NCI-H2107 treated with DMSO at 0.1 percent for 48 hours (cell line): ENCODE data around the gene NGFR.

Experiments used
- DNase-seq: peaks from one replicate; lab custom pipeline; 2025; ENCODE audit not compliant: unreplicated experiment; lab: John Stamatoyannopoulos, UW

NGFR gene

GRCh38 chr17:49494986-49495841 lies at the start of gene NGFR:
Gene NGFR (plus strand): TSS chr17:49495293. CDS start chr17:49495418, 125 bp downstream.
- DNase-seq, result no peak

GRCh38 chr17:49445591-49445990 lies 49.5 kb upstream of the NGFR start:
- no peak for DNase-seq

GRCh38 chr17:49447628-49448302 lies 47.3 kb upstream of the NGFR start:
- no peak for DNase-seq

DNA sequence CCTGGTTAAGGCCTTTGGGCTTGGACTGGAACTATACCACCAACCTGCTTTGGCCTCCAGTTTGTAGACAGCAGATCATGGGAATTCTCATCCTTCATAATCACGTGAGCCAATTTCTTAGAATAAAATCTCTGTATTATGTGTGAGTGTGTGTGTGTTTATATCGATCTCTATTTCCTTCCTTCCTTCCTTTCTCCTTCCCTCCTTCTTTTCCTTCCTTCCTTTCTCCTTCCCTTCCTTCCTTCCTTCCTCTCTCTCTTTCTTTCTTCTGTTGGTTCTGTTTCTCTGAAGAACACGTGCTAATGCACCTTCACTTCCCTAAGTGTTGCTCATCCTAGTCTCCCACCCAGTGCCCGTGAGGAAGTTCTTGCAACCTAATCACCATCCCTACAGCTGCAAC lies 44.9 kb upstream of the NGFR start:
- DNase-seq, result no peak

GRCh38 chr17:49450735-49451134 lies 44.4 kb upstream of the NGFR start:
- no peak for DNase-seq

DNA sequence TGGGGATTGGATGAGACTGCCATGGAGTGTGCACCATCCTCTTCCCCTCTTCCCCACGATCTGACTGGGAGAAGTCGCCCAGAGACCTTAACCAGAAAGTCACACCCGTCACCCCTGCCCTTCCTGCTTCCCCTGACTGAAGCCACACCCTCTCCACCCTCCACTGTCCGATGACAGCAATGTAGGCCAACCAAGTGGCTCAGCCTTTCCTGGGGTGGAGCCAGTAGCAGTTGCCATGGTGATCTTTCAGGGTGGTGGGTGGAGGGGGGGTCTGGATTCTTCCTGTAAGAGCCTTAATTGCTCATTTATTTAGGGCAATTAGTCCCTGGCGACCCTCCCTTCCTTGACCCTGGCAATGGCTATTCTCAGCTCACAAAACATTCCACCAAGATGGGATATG lies 42.9 kb upstream of the NGFR start:
- no peak for DNase-seq

- DNase-seq, result no peak
These were observed 42.4 kb upstream of the NGFR start for GRCh38 chr17:49452661-49453060.

- DNase-seq, result no peak
These were observed 41.0 kb upstream of the NGFR start for GRCh38 chr17:49454050-49454449.

DNA sequence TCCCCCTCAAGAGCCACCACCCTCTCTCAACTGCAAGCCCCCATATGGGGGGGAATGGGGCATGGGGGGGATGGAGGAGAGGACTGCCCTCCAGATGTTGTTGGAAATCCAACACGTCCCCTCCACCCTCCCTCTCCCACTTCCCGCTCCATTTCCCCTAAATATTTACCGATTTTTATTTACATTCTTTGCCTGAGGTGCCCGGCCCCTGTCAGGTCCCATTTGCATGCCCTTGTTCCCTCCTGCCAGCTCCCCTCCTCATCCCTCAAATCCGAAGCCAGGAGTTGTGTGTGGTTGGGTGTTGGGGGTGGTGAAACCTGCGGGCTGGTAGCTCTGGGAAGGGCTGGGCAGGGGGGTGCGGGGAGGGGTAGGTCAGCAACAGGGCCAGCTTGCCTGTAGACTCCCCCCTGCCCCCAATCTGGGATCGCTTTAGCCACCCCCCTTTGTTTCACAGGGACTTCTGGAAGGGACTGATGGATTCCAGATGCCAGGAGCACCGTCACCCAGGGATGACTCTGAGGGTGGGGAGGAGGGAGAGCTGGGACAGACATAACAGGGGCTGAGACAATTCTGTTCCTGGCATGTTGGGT lies 39.7 kb upstream of the NGFR start:
- no peak for DNase-seq

DNA sequence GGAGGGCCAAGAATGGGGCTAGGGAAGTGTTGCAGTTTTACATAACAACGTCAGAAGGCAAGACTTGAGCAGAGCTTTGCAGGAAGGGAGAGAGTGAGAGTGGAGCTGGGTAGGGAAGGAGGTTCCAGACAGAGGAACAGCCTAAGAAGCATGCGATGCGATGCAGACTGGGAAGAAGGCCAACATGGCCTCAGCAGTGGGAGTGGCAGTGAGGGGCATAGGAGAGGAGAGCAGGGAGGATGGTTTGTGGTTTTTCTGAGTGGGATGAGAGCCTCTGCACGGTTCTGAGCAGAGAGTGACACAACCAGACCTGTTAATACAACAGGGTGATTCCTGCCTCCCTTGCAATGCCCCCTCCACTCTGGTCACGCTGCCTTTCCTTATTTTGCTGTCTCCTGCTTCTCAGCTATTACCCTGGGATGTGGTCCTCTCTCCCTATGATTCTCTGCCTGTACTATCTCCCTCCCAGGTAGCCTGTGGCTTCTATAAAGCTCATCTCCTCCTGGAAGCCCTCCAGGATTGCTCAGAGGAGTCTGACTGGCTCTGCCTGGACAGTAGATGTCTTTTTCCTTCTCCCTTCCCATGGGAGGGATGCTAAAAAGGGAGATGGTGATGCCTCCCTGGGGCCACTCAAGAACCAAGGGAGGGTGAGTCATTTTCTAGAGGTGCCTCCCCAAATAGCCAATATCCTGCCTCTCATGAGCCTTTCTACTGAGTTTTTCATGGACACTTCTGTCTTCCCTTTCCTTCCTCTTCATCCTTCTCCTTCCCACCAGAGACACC lies 38.7 kb upstream of the NGFR start:
- no peak for DNase-seq

- no peak for DNase-seq
These were observed 37.2 kb upstream of the NGFR start for GRCh38 chr17:49457564-49458535.

DNA sequence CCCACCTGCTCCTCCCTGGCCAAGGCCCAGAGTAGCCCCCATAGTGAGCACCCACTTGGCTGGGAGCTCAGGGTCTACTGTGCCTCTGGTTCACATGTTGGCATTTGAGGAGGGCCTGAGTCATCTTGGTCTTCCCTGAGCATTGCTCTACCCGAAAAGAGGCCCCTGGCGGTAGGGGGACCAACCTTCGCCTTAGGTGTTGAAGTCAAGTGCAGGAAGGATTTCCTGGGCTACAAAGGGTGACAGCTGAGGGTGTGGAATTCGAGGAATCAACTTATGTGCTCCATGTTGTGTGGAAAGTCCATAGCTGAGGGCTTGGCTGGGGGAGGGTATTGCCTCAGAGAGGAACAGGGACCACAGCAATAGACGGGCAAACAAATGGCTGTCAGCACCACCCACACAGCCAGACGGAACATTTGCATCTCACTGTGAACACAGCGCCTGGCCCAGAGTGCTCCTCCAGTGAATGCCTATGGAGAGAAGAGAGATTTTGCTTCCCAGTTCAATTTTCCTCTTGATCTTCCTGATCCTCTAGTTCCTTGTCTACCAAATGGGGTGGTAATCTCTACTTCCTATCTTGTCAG lies 35.6 kb upstream of the NGFR start:
- no peak for DNase-seq

- no peak for DNase-seq
These were observed 34.7 kb upstream of the NGFR start for GRCh38 chr17:49460401-49460800.

DNA sequence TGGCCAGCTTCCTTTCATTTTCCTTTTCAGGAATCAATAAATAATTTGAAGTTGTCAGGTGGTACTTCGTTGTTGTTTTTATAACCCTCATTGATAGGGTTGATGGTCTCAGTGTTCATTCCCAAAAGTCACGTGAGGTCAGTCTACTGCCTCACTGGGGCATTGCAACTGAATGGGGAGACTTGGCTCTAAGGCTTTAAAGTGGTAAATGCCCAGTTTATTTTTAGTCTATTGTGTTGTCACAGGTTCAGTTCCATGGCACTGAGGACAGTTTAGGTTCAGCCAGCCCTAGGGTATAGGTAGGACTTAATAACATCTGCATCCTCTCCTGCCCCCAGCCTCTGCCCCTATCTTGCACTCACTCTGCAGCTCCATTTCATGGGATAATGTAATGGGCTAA lies 33.5 kb upstream of the NGFR start:
- no peak for DNase-seq

DNA sequence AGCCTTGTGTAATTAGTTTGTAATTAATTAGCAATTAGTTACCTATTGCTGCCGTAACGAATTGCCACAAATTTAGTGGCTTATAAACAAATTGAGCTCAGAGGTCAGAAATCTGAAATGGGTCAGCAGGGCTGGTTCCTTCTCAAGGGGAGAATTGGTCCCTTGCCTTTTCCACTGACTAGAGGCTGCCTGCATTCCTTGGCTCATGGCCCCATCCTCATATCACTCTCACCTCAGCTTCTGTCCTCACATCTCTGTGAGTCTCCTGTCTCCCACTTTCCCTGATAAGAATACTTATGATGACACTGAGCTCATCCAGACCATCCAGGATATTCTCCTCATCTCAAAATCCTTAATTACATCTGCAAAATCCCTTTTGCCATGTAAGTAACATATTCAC lies 31.0 kb upstream of the NGFR start:
- no peak for DNase-seq

GRCh38 chr17:49465331-49465903 lies 29.7 kb upstream of the NGFR start:
- no peak for DNase-seq

- DNase-seq, result no peak
These were observed 28.7 kb upstream of the NGFR start for GRCh38 chr17:49466436-49466835.

GRCh38 chr17:49467175-49467574 lies 27.9 kb upstream of the NGFR start:
- no peak for DNase-seq

DNA sequence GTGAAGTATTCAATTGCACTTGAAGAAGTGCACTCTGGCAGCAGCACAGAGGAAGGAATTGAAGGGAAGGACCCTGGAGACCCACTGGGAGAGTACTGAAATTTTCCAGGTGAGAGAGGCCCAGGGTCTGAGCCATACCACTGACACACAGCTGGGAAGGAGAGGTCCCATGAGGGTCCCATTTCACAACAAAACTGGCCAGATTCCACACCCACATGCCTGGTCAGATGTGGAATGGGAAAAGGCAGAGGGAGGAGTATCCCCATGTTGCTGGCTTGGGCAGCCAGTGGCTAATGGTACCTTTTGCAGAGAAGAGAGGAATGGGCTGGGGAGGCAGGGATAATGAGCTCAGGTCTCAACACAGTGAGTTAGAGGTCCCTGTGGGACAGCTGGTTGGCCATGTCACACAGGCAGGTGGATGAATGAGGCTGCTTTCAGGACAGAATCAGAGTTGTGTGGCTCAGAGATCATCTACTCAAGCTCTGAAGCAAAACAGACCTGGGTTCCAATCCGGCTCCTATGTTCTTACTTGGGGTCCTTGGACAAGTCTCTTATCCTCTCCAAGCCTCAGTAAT lies 26.2 kb upstream of the NGFR start:
- DNase-seq, result no peak
